NB4 (cell line): ENCODE results near the gene GFAP.

Experiments used
- DNase-seq: peaks from one replicate; pipeline ENCODE4 v3.0.0; 2010; ENCODE audit warnings: low read depth
- H3K4me3 ChIP-seq: one replicate; pipeline ENCODE4 v1.5.1; 2011; ENCODE audit warnings: mild to moderate bottlenecking, low read depth, low read length, moderate library complexity
- MYC ChIP-seq: IDR thresholded peaks from 2 replicates; pipeline ENCODE4 v1.6.1; 2011; ENCODE audit warnings: low read depth, low read length
- POLR2A ChIP-seq: IDR thresholded peaks from 2 replicates; pipeline ENCODE4 v1.6.1; 2011; ENCODE audit warnings: mild to moderate bottlenecking; ENCODE audit not compliant: insufficient read length; ENCODE audit errors: extremely low read depth
- TF ChIP-seq, protein P1 (sequence below): IDR thresholded peaks from one replicate; pipeline ENCODE4 v1.5.1; 2012; ENCODE audit warnings: low read depth, low read length
- TF ChIP-seq, protein P2 (sequence below): IDR thresholded peaks from 2 replicates; pipeline ENCODE4 v1.6.1; 2011; ENCODE audit warnings: low read depth, low read length

The GFAP gene

DNA sequence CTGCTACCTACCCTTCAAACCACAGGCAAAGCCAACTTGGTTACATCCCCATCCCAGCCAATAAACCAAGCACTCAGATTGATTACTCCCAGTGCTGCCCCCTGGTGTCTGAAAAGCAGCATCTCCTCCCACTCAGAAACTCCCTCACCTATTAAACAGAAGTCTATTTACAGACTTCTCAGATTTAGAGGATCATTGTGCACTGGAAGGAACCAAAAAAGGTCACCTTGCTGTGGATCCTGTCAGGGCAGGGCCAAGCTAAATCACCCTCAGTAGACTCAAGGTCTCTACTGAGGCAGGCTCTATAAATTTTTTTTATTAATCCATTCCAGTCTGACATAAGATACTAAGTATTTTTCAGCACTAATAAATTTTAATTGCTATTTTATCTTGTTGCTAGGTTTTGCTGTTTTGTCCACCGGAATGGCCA is 50.1 kb downstream of the GFAP start:
- peak; percentile 75 for DNase-seq
- H3K4me3 ChIP-seq: no peak overlapping the region
- TF ChIP-seq, protein P1, sequence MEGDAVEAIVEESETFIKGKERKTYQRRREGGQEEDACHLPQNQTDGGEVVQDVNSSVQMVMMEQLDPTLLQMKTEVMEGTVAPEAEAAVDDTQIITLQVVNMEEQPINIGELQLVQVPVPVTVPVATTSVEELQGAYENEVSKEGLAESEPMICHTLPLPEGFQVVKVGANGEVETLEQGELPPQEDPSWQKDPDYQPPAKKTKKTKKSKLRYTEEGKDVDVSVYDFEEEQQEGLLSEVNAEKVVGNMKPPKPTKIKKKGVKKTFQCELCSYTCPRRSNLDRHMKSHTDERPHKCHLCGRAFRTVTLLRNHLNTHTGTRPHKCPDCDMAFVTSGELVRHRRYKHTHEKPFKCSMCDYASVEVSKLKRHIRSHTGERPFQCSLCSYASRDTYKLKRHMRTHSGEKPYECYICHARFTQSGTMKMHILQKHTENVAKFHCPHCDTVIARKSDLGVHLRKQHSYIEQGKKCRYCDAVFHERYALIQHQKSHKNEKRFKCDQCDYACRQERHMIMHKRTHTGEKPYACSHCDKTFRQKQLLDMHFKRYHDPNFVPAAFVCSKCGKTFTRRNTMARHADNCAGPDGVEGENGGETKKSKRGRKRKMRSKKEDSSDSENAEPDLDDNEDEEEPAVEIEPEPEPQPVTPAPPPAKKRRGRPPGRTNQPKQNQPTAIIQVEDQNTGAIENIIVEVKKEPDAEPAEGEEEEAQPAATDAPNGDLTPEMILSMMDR: peak; percentile 70
- no peak for TF ChIP-seq POLR2A
- TF ChIP-seq, protein P2, sequence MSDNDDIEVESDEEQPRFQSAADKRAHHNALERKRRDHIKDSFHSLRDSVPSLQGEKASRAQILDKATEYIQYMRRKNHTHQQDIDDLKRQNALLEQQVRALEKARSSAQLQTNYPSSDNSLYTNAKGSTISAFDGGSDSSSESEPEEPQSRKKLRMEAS: no peak
- no peak for TF ChIP-seq MYC

DNA sequence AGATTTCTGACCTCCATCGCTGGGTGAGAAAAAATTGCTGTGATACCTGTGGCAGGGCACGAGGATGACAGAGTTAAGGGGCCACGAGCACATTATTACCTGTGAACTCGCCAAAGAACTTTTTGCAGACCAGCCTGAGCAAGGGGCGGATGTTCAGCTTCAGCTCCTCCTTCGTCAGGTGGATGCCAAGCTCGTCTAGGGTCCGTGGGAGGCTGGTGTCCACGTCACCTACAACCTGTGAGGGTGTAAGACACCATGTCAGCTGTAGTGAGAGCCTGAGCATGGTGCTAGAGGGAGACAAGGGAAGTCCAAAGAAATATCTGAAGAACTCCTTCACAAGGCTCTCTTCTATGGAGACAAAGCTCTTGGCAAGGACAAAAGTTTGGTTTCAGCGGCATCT is 50.5 kb downstream of the GFAP start:
- no peak overlapping the region for H3K4me3 ChIP-seq
- TF ChIP-seq, protein P2: no peak
- TF ChIP-seq MYC (no peak), POLR2A (no peak)
- TF ChIP-seq, protein P1: no peak
- DNase-seq: no peak

DNA sequence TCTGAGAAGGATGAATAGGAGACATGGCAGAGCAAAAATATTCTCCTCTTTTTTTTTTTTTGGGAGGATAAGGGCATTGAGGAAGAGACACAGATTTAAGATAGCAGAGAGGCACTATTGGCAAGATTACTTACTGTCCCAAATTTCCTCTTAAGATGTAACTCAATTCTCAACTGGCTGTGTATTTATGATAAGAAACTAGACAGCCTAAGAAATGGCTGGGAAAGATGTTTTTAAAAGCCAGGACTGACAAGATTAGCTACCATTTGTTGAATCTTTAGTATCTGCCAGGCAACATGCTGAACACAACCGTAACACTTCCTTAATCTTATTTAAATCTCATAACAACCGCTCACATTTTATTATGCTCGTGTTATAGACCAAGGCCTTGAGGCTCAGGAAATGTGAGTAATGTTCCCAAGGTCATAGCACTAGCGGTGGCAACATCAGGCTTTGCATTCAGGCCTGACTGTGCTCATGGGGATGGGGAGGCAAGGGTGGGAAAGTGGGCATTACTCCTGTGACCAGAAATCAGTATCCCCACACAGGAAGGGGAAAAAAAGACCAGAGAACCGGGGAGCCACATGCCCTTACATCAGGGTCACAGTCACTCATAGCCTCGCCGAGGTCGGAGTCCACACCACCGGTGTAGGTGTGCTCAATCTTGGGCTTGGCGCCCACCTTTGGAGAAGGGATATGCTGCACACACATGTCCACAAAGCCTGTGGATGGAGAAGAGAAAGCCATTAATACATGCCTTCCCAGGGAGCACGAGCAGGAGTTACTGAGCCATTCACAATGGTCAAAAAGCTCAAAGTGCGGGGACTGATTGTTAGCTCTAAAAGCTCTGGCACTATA is 52.0 kb downstream of the GFAP start:
- TF ChIP-seq, protein P1: no peak
- TF ChIP-seq, protein P2: no peak
- TF ChIP-seq MYC: no peak
- TF ChIP-seq POLR2A: no peak
- DNase-seq: no peak
- H3K4me3 ChIP-seq: no peak overlapping the region

DNA sequence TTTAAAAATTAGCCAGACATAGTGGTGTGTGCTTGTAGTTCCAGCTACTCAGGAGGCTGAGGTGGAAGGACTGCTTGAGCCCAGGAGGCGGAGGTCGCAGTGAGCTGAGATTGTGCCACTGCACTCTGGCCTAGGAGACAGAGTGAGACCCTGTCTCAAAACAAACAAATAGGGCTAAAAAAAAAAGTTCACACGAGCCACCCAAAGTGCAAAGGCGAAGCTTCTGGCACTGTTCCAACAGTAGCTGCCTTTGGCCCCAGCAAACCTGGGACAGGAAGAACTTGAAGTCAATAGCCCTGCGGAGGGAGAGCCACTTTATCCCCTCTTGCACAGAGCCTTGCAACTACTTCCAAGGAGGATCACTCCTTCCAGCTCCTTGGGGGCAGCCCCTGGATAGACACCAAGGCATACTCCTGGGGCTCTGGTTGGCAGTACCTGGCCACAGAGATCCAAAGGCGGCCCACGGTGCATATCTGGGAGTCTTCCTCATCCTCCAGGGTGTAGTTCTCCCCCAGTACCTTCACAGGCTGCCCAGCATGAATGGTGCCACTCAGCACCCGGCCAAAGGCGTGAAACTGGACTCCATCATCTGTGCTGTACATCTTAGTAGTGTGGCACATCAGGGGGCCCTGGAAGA is 52.9 kb downstream of the GFAP start:
- TF ChIP-seq, protein P1: no peak
- TF ChIP-seq POLR2A (no peak), MYC (no peak)
- TF ChIP-seq, protein P2: no peak
- no peak overlapping the region for H3K4me3 ChIP-seq
- DNase-seq: no peak

DNA sequence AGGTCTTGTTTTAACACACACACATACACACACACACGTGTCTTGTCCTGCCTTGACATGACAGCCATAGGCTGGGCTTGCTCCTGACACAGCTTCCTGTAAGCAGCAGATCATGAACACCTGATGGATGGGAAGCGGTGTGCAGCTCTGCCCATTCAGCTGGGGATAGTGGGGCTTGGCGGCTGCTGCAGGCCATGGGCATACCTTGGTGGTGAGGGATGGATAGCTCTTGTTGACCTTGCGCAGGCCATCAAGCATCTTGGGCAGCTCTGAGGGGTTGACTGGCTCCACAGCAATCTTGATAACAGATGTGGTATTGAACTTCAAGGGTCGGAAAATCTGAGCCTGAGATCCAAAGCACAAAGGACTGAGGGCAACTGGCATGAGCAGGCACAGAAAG is 55.6 kb downstream of the GFAP start:
- H3K4me3 ChIP-seq: no peak overlapping the region
- no peak for DNase-seq
- TF ChIP-seq POLR2A: no peak
- TF ChIP-seq, protein P1: no peak
- TF ChIP-seq, protein P2: no peak
- no peak for TF ChIP-seq MYC
